Measurements from ENCODE around the gene CELA3A.
"Not testable (repeated sequence)": the region's sequence is repeated elsewhere in the genome, so short reads cannot be mapped to it uniquely, and the experiment has no call there.

GRCh38 chr1:22014575-22015206 lies 13.2 kb downstream of the CELA3A start:
- TF ChIP-seq, protein P1, sequence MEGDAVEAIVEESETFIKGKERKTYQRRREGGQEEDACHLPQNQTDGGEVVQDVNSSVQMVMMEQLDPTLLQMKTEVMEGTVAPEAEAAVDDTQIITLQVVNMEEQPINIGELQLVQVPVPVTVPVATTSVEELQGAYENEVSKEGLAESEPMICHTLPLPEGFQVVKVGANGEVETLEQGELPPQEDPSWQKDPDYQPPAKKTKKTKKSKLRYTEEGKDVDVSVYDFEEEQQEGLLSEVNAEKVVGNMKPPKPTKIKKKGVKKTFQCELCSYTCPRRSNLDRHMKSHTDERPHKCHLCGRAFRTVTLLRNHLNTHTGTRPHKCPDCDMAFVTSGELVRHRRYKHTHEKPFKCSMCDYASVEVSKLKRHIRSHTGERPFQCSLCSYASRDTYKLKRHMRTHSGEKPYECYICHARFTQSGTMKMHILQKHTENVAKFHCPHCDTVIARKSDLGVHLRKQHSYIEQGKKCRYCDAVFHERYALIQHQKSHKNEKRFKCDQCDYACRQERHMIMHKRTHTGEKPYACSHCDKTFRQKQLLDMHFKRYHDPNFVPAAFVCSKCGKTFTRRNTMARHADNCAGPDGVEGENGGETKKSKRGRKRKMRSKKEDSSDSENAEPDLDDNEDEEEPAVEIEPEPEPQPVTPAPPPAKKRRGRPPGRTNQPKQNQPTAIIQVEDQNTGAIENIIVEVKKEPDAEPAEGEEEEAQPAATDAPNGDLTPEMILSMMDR (IDR thresholded peaks at IDR 0.05; ENCODE audit: low read length): not testable (repeated sequence)
- TF ChIP-seq EZH2phosphoT487 (IDR thresholded peaks at IDR 0.05; ENCODE audit: low read length); EZH2 (optimal IDR thresholded peaks at IDR 0.05; ENCODE audit: low read depth, low read length): not testable (repeated sequence)

Measured in MM.1S (cell line).